Measurements from ENCODE around the gene C22orf15.
A peak's percentile ranks its signal among the peaks of the same experiment; 100 is the strongest.
"Not testable (repeated sequence)": the region's sequence is repeated elsewhere in the genome, so short reads cannot be mapped to it uniquely, and the experiment has no call there.

The C22orf15 gene

DNA sequence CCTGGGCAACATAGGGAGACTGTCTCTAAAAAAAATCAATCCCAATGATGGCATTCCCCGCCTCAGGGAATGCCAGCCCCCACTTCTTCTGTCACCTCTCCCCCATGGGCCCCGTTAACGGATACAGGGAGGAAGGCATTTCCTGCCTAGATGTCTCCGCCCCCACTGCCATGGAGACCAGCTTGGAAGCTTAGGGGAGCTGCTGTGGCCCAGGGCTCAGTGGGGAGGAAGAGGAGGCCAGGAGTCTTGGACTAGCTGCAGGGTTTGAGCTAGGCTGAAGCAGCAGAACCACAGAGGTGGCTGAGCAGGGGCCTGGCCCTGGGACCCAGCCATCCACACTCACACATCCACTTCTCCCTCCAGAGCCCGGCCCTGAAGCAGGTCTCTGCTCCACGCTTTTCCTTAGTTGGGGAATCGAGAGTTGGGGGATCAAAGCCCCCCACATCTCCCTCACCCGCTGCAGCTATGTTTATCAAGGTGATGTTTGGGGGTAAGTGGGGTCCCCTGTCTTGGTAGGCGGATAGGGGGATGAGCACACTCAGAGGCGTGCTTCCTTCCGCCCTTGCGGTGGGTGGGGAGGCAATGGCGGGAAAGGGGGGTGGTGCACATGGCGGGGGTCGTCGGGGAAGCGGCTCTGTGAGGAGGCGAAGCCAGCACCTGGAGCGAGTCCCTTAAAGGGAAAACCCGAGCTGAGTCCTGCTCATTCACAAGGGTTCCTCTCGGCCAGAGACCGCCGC is at the start of gene C22orf15:
C22orf15 (plus strand) TSS at position 149 of the 737 bp plus-strand sequence; CDS start at position 466, 317 bp downstream.
- no peak for DNase-seq

- no peak for DNase-seq
Observed at GRCh38 chr22:23713696-23714595, 48.8 kb upstream of the C22orf15 start.

DNA sequence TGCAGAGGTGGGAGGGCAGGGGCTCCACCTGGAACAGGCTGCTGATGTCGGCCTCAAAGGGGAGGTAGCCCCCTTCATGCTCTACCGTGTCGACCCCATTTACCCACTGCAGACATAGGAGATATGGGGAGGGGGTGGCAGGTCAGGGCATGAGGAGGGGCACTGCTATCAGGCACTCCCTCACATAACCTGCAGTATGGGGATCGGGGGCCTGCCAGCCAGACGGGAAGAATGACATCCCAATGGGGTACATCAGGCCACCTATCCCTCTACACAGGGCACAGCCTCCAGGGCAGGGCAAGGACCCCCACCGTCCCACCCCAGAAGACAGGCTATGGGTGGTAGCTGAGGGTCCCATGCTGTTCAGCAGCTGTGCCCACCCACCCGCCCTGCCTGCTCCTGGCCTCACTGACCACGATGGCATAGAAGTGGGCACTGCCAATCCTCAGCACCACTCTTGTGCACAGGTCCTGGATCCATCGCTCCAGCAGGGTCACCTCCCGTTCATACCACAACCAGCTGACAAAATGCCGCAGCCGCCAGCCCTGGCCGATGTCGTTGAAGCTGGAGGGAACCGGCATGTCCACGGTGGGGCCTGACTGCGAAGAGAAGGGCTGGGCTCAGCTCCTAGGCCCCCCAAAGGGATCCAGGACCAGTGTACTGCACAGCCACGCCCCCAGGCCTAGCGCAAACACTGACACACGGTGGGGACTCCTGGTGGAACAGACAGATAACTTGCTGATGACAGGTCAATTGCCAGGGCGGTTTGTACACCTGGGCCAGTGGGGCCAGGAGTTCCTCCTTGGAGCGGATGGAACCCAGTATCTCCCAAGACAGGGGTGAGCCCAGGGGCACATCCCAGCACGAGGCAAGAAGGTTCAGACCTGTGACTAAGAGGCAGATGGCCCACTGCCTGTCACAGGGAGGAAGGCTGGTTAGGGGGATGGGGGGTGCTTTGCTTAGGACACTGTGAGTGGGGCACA is 47.9 kb upstream of the C22orf15 start:
- no peak for DNase-seq

DNA sequence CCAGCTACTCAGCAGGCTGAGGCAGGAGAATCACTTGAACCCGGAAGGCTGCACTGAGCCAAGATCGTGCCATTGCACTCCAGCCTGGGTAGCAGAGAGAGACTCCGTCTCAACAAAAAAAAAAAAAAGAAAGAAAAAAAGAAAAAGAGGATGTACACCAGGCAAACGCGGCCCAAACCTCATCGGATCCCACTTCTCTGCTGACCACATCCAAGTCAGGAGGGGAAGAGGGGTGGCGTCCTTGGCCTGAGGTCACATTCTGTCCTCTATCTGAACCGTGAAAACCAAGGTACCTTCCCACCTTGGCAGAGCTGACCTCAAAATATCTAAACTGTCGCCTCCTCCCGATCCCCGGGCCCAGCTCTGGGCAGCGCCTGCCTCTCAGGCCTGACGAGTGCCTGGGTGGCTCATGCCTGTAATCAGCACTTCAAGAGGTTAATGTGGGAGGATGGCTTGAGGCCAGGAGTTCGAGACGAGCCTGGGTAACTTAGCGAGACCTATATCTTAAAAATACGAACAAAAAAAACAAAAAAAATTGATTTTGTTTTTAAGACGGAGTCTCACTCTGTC is 46.9 kb upstream of the C22orf15 start:
- DNase-seq = no peak

DNA sequence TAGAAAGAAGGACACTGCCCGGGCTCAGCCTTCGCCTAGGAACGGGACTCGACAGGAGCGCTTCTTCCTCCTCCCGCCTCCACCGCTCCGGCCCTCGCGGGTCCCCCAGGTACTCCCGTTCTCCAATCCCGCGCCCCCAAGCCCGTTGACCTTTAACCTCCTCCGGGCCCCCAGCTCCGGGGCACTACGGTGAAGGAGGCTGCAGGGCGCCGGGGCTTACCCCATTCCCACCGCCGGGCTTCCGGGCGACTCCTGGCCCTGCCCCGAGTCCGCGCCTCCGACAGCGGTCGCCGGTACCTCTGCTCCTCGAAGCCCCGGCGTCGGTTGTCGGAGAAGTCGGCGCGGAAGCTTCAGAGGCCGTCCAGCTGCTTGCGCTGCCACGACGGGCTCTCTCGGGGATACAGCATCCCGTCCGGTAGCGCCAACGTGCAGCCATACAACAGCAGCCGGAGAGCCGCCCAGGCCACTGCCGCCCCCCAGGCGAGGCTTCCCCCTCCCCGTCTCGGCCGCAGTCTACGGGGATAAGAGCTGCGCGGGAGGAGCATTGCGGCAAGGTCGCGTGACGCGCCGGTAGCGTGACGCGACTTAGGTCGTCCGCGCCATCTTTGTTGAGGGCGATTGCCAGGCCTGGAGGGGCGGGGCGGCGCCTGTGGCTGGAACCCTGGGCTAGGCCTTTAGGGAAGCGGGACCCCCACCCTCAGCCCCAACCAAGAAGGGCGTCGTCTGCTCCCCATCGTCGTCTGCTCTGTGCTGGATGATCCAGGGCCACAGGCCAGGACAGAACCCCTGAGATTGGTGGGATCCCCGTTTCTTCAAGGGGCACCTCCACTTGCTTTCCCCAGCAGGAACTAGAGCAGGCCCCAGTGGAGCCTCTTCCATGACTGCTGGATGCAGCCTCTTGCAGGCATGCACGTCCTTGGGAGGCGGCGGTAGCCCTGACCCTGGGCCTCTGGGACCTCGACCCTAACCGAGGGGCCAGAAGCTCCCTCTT is 45.7 kb upstream of the C22orf15 start:
- DNase-seq = peak; percentile 66

DNA sequence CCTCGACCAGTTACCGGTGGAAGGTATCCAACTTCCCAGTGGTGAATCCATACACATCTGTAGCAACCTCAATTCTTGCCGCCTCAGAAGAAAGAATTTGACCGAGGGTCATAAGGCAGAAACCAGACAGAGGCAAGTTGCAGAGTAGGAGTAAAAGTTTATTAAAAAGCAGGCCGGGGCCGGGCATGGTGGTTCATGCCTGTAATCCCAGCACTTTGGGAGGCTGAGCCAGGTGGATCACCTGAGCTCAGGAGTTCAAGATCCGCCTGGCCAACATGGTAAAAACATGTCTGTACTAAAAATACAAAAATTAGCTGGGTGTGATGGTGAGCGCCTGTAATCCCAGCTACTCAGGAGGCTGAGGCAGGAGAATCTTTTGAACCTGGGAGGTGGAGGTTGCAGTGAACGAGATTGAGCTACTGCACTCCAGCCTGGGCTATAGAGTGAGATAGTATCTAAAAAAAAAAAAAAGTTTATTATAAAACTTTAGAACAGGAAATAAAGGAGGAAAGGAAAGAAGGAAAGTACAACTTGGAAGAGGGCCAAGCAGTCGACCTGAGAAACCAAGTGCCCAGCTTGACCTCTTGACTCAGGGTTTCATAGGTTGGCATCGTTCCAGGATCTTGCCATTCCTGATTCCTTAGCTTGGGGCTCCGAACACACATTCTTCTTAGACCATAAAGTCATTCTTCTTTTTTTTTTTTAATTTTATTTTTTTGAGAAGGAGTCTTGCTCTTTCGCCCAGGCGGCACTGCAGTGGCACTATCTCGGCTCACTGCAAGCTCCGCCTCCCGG is 44.2 kb upstream of the C22orf15 start:
- DNase-seq = no peak

GRCh38 chr22:23720855-23721254 is 41.9 kb upstream of the C22orf15 start:
- no peak for DNase-seq

DNA sequence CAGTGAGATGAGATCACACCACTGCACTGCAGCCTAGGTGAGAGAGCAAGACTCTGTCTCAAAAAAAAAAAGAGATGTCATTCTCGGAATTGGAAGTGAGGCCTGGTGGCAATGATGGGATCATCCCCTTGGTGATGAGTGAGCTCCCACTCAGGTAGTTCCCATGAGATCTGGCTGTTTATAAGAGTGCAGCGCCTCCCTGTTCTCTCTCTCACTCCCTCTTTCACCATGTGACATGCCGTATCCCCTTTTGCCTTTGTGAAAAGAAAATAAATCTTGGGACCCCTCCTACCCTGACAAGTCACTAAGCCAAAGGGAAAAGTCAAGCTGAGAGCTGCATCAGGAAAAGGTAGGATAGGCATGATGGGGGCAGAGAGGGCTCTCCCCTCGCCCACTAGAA is 40.6 kb upstream of the C22orf15 start:
- no peak for DNase-seq

GRCh38 chr22:23722724-23723123 is 40.1 kb upstream of the C22orf15 start:
- DNase-seq = no peak

DNA sequence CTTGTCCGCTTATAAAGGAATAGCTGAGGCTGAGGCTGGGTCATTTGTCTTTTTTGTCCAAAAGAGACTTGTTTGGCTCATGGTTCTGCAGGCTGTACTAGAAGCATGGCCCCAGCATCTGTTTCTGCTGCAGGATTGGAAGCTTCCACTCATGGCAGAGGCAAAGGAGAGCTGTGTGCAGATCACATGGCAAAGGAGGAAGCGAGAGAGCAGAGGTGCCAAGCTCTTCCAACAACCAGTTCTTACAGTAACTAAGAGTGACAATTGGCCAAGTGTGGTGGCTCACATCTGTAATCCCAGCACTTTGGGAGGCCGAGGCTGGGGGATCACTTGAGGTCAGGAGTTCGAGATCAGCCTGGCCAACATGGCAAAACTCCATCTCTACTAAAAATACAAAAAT is 34.7 kb upstream of the C22orf15 start:
- not testable (repeated sequence) for DNase-seq

DNA sequence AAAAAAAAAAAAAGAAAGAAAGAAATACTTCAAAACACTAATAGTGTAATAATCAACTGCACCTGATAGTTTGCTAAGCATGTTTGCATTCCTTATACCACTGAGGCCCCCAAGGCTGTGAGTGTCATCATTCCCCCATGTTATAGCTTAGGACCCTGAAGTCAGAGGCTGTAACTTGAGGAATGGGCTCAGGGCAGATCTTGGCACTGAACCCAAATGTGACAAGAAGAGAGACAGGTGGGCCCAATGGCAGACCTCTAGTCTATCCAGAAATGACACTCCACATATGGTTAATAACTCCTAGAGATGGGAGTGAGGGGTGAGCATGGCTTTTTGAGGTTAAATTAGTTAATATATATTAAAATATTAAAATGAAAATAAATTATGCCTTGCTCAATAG is 25.1 kb upstream of the C22orf15 start:
- no peak for DNase-seq

GRCh38 chr22:23742505-23743264 is 20.1 kb upstream of the C22orf15 start:
- no peak for DNase-seq

- DNase-seq = no peak
Observed at GRCh38 chr22:23743303-23743705, 19.5 kb upstream of the C22orf15 start.

DNA sequence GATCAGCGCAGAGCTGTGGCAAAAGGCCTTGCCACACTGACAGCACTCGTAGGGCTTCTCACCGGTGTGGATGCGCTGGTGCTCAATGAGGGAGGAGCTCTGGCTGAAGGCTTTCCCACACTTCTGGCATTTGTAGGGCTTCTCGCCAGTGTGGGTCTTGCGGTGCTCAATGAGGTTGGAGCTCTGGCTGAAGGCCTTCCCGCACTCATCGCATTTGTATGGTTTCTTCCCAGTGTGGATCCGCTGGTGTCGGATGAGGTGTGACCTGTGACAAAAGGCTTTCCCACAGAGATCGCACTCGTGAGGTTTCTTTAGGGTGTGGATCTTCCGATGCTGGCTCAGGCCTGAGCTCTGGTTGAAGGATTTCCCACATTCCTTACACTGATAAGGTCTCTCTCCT is 18.8 kb upstream of the C22orf15 start:
- no peak for DNase-seq

DNA sequence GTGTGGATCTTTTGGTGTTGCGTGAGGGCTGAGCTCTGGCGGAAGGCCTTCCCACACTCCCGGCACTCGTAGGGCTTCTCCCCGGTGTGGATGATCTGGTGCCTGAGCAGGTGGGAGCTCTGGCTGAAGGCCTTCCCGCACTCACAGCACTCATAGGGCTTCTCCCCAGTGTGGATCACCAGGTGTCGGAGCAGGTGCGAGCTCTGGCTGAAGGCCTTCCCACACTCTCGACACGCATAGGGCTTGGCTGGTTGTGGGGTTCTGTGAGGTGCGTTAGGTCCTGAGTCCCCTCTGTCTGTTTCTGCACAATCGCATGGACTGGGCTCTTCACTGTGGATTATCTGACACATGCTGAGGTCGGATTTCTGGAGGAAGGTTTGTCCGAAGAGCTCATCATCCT is 18.3 kb upstream of the C22orf15 start:
- no peak for DNase-seq

GRCh38 chr22:23745791-23746190 is 17.0 kb upstream of the C22orf15 start:
- DNase-seq = no peak

DNA sequence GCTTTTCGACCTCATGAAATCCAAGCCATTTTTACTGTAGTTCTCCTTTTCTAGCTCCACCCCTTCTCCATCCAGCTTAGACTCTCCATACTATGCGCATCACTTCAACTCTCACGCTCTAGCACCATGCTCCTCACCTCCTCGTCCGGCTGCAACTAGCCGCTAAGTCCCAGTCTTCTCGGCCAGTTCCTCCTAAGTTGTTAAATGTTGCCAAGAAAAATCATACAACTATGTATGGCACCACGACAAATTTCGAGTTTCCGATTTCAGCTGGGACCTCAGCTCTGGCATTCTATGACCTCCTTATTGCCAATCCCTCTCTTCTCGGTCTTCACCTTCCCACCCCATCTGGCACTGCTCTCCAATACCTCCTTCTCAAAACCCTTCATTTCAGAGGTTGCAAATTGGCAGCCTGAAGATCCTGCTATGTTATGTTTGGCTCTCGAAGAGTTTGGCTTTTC is 12.9 kb upstream of the C22orf15 start:
- no peak for DNase-seq

DNA sequence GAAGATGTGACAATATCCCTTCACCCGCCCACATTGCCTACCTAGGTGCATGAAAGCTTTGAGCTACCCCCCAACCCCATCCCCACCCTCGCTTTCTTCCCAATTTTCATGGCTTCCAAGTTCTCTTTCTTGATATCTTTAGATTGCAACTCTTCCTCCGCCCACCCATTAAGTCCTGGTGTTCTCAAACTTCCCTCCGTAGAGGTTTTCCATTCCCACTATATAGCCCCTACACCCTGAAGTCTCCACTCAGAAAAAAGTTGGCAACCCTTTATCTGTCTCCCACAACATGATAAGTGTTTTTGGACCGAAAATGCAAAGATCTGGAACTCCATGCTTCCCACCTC is 12.4 kb upstream of the C22orf15 start:
- no peak for DNase-seq

- peak; percentile 32 for DNase-seq
Observed at GRCh38 chr22:23750714-23751440, 11.9 kb upstream of the C22orf15 start, which contains the start of gene ZNF70. Gene ZNF70 (minus strand): TSS chr22:23751112. CDS start chr22:23745140, 5,972 bp downstream.

All from NCI-H526 treated with DMSO at 0.1 percent for 48 hours (cell line).